HG03565 (cell line): ENCODE results near the gene NGFR.
"Not testable (repeated sequence)": the region's sequence is repeated elsewhere in the genome, so short reads cannot be mapped to it uniquely, and the experiment has no call there.

Experiments
- ATAC-seq: cut with Tn5 transposase; IDR thresholded peaks from one replicate; pipeline ENCODE4 v1.9.1; 2021; ENCODE audit warnings: mild to moderate bottlenecking, moderate library complexity; ENCODE audit not compliant: unreplicated experiment

The NGFR gene

DNA sequence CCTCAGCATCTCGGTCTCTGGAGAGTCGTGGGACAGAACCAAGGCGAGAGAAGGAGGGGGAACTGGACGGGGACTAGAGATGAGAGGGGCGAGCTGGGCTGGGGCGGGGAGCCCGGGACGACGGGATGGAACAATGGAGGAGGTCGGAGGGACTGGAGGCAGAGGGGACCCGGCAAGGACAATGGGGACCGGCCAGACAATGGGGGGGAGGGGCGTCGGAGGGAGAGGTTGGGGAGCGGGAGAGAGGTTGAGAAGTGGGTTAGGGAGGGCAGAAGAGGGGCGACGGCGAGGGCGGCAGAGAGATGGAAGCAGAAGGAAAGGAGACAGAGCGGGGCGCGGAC is 719 bp downstream of the NGFR start:
- ATAC-seq, result no peak

DNA sequence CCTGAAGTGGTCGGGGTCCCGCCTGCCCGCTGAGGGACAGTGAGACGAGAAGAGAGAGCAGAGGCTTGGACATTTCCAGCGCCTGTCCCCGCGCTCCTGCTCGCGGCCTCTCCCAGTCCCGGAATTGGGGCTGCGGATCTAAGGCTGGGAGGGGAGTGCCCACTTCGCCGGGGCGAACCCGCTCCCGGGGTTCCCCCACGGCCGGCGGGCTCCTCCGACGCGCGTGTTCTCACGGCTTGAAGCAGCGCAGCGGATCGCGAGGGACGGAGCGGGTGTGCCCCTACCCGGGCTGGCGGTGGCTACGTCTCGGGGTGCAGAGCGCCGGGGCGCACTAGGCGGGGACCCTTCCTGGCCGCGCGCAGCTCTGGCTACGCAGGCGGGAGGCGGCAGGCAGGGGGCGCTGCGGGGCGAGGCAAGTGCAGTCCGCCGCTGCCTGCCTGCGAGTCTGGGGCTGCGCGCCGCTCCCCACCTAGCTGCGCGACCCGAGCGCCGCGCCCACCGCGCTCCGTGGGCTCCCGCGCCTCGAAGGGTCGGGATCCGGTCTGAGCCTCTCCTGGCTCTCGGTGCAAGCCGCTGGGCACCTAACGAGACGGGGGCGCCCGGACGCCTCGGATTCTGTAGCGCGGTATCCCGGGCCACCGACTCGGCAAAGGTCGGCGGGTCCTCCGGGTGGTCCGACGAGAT is 1.2 kb downstream of the NGFR start:
- no peak for ATAC-seq

DNA sequence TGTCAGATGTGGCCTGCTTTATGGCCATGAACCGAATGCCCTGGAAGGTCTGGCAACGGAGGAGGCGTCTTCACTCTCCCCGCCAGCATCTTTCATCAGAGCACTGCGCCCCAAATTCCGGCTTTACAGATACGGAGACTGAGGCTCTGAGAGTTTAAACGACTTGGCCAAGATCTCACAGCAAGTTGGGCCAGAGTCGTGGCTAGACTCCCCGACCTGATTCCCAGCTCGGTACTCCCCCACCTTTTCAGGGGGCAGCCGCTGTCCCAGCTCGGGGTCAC is 1.7 kb downstream of the NGFR start:
- ATAC-seq, result no peak

DNA sequence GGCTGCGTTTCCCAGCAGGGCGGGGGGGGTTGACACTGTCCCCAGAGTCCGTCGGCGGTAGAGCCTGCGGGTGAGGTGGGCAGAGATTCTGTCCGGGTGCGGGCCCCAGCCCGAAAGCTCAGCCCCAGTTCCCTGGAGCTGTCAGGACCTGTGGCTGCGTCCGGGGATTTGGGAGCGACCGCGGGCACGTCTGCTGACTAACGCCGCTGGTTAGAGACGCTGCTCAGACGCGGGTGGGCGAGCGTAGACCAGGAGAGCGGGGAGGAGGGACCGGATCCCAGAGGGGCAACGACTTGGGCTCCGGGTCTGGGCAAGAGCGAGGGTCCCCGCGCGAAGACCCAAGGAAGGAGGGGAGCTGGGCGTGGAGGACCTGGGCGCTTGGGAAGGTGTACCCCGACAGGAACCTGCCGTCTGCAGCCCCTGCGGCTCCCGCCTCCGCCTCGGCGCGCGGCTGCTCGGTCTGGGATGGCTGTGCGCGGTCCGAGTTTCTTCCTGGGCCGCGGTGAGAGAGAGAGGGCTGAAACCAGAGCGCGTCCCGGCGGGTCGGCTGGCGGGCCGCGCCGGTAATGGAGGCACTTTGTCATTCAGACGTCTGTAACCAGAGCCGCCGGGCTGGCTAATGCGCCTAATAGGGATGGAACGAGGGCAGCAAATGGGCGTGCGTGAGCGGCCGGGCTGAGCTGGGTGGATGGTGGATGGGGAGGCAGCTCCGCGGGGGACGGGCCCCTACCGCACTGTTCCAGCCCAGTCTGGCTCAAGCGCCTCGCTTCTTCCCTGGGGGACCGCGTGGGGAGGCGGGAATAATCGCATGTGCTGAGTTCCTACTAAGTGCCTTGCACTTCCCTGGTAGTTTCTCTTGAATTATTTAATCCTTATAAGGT is 2.3 kb downstream of the NGFR start:
- no peak for ATAC-seq

DNA sequence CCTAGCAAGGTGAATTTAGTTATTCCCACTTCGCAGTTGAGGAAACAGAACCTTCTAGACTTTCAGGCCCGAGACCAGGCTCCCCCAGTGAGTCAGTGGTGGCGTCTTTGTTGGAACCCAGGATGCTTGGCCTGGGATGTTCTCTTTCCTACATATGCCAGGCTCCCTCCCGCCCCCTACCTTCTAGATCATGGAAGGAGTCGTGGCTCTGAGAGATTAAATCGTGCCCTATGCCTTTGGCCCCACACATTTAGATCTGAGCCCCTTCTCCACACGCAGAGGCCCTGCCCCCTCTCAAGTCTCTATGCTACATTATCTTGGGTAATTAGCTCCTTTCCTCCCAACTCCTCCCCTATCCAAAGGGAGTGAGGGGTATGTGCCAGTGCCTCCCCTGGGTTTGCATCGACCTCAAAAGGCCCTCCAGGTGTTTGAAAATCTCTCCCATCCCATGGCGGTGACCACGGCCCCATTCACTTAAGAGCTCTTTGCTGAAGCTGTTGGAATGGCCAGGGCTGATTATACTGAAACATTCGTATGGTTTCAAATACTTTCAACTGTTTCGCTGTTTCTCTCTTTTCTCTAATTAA is 3.0 kb downstream of the NGFR start:
- no peak for ATAC-seq

DNA sequence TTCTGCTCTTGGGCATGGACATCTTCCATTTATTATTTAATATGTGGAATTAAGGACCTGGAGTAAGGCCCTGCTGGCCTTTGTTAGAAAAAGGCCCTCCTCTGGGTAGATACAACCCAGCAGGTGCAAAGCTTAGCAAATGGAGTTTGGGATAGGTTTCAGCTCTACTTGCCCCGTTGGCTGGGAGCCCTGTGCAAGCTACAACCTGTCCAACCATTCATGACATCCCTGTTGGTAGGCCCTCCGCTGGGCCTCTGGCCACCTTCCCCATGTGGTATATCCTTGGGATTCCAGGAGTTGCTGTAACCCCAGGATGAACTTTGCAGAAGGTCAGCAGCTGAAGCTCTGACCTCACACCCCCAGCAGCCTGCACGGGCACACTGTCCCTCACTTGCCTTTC is 6.4 kb downstream of the NGFR start:
- ATAC-seq, result no peak

DNA sequence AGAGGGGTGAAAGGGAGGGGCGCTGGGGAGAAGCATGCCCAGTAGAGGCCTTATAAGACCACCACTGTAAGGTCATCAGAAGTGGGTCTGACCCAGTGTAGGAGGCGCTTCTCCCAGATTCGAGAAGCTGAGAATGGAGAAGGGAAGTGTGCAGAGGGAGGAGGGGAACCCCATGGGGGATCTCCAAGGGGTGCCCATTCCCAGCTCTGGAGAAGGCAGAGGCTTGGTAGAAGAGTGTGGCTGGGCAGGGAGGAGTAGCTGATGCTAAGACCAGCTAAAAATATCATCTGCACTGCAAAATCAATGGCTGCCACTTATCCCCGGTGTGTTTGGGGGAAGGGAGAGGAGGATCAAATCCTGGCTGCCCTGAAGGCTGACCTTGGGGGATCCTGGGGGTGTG is 7.2 kb downstream of the NGFR start:
- ATAC-seq, result no peak

DNA sequence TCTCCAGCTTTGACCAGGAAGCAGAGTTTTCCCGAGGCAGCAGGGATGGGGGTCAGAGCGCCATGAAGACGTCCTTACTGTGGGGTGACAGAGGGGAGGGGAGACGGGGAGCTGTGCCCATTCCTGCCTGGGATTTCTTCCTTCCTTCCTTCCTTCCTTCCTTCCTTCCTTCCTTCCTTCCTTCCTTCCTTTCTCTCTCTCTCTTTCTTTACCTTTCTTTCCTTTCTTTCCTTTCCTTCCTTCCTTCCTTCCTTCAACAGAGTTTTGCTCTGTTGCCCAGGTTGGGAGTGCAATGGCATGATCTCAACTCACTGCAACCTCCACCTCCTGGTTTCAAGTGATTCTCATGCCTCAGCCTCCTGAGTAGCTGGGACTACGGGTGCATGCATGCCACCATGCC is 7.6 kb downstream of the NGFR start:
- not testable (repeated sequence) for ATAC-seq

DNA sequence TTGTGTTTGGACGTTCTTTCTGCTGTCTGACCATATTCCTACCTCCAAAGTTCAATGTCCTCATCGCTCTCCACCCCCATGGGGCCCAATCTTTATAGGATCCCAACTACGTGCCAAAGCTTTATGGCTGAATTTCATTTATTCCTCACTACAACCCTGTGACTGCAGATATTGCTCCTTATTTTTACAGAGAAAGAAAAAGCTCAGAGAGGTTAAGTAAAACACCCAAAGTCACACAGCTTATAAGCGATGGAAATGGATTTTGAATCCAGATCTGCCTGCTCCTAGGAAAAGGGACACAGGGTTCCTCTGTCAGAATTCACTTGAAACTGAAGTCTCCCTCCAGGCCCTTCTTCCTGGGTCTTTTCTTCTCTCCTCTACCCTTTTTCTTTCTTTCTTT is 9.3 kb downstream of the NGFR start:
- no peak for ATAC-seq

DNA sequence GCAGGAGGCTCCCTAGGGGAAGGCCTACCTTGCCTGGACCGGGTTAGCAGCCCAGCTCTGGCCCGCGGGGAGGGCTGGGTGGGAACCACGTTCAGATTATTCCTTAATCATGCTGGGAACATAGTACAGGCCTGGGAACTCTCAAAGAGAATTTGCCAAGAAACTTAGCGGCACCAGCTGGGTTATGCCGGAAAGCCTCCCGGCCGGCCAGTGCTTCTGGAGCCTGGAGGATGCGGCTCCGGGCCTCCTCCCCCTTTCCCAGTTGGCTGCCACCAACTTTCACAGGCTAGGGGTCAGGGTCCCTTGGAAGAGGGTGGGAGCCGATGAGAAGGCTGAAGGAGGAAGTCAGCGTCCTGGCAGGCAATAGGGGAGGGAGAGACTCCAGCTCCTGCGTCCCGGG is 10.8 kb downstream of the NGFR start:
- ATAC-seq, result no peak

DNA sequence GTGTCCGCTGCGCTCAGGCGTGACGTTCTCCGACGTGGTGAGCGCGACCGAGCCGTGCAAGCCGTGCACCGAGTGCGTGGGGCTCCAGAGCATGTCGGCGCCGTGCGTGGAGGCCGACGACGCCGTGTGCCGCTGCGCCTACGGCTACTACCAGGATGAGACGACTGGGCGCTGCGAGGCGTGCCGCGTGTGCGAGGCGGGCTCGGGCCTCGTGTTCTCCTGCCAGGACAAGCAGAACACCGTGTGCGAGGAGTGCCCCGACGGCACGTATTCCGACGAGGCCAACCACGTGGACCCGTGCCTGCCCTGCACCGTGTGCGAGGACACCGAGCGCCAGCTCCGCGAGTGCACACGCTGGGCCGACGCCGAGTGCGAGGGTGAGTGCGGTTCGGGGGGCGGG is 11.2 kb downstream of the NGFR start:
- no peak for ATAC-seq

DNA sequence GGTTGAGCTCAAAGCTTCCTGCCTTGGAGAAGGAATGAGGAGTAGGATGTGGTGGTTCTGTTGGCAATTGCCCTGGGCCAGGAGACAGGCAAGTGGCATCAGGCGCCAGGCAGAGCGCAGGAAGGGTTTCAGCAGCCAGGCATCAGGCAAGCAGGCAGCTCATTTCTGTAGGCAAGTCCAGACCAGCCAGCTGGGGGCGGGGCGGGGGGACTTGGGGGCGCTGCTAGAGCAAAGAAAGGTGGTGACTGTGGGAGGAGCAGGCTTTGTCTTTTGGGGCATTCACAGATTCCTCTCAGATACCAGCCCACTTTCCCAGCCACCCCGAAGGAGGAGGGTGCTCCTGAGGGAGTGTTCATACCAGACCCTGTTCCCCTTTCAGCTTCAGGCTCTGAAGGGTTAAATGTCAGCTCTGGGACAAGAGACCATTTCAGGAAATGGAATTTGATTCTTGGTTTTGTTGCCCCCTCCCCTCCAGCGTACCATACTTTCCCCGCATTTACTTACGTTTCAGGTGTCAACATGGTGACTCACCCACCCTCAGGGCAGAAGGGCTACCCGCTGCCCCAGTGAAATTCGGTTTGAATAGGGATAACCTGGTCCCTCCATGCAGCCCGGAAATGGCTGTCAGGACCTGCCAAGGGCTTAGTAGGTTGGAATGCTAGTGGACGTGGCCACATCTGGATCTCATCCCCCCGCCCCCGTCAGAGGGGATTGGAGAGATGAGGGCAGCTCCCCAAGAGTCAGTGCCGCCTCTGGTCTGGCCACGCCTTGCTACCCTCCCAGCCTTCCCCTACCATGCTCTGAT is 13.2 kb downstream of the NGFR start:
- ATAC-seq, result no peak

DNA sequence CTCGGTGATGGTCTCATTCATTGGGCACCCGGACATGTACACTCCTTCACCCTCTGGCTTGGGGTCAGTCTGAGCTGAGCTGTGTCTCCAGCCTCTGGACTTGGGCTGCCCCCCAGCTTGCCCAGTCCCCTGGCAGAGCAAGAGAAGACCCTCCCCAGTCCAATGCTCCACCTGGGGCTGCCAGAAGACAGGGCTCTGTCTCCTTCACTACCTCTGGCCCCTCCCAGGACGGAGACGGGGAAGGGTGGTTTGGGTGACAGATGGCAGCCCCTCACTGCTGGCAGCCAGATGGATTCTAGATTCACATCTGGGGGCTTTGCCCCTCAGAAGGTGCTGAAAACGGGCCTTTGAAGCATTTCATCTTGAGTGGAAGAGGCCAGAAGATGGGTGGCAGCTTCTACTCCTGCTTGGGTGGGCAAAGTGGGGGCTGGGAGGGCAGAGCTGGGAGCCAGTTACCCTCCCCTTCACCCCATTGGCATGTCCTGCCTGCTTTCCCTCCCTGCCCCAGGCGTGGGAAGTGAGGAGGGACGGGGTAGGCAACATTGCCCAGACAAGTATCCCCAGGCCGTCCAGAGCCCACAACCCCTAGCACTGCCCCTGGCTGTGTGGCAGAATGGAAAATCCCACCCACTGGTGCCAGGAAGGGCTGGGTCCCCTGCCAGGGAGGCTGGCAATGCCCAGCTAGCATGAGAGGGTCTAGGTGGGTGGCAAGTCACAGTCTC is 13.9 kb downstream of the NGFR start:
- no peak for ATAC-seq

DNA sequence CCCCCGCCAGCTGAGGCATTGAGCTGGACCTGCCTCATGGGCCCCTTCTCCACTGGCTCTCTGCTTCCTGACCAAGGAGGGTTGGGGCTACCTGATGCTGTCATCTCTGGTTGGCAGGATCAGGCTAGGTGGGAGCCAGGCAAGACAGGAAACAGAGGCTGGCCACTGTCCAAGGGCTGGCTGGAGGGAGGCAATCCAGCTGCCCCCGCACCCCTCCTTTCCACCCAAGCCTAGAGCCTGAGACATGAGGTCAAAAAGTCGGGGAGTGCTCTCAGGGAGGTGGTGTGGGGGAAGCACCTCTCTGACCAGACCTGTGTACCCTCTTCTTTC is 14.5 kb downstream of the NGFR start:
- no peak for ATAC-seq

DNA sequence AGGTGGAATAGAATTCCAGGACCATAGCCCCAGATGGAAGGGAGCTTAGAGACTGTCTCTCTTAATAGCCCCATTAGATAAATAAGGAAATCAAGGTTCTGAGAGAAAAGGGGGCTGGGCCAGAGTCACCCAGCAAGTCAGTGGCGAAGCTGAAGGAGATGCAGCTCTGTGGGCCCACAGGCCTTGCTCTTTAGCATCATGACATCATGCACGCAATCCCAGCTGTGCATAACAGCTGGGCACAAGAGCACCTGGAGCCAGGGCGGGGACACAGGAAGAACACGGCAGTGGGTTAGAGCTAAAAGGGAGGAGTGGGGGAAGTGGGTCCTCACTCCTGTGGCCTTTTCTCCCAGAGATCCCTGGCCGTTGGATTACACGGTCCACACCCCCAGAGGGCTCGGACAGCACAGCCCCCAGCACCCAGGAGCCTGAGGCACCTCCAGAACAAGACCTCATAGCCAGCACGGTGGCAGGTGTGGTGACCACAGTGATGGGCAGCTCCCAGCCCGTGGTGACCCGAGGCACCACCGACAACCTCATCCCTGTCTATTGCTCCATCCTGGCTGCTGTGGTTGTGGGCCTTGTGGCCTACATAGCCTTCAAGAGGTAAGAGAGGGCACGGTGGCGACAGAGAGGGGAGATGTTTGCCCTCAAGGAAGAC is 15.1 kb downstream of the NGFR start:
- no peak for ATAC-seq

DNA sequence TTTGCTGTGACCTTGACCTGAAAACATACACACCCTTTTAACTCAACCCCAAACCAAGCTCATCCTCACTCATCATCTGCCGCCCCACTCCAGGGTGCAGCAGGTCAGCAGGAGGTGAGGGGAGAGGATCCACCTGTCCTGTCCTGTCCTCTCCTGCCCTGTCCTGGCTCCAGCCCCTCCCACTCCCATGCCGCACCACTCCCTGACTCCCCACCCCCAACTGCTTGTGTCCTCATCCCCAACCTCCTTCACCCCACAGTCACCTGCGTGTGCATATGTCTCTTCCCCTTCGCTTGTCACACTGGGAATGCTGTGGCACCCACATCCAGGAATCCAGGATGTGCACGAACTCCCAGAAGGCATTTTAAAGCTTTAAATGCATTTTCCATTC is 15.6 kb downstream of the NGFR start:
- no peak for ATAC-seq

DNA sequence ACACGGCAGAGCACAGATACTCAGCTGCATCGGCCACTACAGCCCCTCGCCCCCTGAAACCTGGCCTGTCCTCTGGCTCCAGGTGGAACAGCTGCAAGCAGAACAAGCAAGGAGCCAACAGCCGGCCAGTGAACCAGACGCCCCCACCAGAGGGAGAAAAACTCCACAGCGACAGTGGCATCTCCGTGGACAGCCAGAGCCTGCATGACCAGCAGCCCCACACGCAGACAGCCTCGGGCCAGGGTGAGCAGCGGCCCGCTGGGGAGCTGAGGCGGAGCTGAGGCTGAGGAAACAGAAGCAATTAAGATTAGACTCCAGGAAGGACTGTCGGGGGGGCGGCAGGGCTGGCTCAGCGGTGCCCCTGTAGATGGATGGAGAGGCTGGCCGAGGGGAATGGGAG is 16.7 kb downstream of the NGFR start:
- ATAC-seq, result no peak

DNA sequence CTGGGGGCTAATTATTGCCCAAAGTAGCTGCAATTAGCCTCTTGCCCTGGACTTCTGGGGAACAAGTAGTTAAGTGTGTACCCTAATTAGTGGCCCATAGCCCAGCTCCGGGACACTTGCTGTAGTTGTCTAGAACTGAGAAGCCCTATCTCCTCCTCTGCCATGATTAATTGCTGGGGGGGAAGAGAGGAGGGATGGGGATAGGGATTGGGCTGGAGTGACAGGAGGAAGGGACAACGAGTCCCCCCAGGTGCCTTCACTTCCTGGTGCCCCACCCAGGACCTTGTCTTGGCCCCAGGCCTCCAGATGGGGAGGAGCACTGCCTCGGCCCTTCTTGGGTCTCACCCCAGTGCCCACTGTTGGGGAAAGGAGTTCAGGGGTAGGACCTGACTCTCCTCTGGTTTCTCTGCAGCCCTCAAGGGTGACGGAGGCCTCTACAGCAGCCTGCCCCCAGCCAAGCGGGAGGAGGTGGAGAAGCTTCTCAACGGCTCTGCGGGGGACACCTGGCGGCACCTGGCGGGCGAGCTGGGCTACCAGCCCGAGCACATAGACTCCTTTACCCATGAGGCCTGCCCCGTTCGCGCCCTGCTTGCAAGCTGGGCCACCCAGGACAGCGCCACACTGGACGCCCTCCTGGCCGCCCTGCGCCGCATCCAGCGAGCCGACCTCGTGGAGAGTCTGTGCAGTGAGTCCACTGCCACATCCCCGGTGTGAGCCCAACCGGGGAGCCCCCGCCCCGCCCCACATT is 17.4 kb downstream of the NGFR start:
- ATAC-seq, result no peak

DNA sequence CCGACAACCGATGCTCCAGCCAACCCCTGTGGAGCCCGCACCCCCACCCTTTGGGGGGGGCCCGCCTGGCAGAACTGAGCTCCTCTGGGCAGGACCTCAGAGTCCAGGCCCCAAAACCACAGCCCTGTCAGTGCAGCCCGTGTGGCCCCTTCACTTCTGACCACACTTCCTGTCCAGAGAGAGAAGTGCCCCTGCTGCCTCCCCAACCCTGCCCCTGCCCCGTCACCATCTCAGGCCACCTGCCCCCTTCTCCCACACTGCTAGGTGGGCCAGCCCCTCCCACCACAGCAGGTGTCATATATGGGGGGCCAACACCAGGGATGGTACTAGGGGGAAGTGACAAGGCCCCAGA is 17.9 kb downstream of the NGFR start:
- ATAC-seq, result no peak

DNA sequence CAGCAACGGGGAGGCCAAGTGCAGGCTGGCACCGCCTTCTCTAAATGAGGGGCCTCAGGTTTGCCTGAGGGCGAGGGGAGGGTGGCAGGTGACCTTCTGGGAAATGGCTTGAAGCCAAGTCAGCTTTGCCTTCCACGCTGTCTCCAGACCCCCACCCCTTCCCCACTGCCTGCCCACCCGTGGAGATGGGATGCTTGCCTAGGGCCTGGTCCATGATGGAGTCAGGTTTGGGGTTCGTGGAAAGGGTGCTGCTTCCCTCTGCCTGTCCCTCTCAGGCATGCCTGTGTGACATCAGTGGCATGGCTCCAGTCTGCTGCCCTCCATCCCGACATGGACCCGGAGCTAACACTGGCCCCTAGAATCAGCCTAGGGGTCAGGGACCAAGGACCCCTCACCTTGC is 18.5 kb downstream of the NGFR start:
- no peak for ATAC-seq
